Ammon's horn (tissue), 1 donor: ENCODE data around the gene BTLA.
"Not testable (repeated sequence)": the region's sequence is repeated elsewhere in the genome, so short reads cannot be mapped to it uniquely, and the experiment has no call there.

ENCODE experiments used
- DNase-seq: peaks from one replicate; pipeline ENCODE4 v3.0.0-alpha.2; 2016; ENCODE audit warnings: low spot score

The BTLA gene, protein sequence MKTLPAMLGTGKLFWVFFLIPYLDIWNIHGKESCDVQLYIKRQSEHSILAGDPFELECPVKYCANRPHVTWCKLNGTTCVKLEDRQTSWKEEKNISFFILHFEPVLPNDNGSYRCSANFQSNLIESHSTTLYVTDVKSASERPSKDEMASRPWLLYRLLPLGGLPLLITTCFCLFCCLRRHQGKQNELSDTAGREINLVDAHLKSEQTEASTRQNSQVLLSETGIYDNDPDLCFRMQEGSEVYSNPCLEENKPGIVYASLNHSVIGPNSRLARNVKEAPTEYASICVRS

DNA sequence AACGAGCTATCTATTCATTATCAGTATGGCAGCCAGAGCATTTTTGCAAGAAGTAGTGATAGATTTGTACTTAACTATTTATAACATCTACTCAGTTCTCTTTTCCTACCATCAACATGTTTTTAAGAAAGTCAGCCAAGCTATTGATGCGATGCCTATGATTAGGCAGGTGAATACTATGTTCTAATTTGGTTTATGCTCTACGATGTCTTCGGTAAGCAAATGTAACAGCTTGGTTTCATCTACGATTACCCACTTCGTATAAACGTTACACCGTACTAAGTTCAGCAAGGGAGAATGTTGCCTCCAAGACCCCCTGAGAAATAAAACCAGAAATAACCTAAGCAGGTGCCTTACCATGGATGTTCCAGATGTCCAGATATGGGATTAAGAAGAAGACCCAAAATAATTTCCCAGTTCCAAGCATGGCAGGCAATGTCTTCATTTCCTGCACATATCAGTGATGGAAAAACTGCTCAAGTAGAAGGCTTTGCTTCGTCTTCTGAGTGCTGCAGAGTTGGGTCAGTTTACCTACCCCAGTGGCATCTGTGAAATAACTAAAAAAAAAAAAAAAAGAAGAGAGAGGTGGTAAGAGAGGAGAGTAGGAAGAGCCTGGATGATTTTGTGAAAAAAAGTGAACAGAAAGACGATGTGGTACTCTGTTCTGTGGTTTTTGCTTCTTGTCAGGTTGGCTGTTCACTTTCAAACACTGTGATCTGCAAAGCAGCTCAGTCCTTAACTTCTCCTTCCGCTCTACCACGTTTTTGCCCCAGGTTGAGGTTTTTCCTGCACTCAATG is at the start of gene BTLA:
TSS of gene BTLA (minus strand) at position 559 of the 798 bp plus-strand sequence. CDS start at position 445, 114 bp downstream.
- no peak for DNase-seq

DNA sequence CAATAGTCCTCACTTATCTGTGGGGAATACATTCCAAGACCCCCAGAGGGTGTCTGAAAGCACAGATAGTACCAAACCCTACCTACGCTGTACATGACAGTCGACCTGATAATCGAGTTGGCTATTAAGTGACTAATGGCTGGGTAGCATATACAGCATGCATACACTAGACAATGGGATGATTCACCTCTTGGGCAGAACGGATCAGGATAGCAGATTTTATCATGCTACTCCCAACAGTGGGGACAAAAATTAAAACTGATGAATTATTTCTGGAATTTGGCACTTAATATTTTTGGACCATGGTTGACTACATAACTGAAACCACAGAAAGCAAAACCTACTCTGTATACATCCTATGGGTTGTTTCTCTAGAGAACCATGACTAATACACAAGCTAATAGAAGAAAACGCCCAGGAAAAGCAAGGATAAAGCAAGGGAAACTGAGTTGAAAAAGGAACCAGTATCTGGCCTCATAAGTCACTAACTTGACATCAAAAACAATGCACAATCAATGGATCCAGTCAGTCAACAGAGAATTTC is 47.0 kb upstream of the BTLA start:
- no peak for DNase-seq

DNA sequence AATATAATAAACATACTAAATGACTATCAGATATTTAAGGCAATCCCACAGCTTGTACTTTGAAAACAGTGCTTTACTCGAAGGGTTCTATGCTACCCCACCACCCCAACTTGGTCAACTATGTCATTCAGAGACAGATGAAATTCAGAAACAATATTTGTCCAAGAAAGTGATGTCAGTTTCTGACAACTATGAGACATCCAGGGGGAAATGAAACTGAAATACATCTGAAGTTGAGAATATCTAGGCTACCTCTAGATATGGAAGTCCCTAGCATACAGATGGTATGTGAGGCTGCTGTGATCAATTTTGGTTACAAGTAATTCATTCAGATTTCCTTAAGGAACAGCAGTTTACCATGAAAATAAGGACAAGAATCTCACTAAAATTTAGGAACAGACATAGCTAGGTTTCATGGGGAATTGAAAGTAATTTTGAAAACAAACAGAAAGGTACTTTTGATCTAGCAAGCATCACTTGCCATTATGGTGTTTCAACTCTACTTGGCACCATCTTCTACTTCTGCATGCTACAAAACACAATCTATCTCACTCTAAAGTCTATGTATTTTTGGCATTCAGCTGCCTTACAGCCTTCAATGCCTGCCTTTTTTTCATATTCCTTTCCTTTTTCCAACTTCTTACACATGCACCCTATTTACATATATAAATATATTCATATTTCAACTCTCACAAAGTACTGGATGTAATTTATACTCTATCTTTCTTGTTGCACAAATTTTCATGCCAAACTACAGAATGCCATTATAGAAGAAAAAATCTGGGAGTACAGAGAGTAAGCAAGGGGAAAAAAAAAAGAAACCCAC is 40.8 kb upstream of the BTLA start:
- DNase-seq = no peak

DNA sequence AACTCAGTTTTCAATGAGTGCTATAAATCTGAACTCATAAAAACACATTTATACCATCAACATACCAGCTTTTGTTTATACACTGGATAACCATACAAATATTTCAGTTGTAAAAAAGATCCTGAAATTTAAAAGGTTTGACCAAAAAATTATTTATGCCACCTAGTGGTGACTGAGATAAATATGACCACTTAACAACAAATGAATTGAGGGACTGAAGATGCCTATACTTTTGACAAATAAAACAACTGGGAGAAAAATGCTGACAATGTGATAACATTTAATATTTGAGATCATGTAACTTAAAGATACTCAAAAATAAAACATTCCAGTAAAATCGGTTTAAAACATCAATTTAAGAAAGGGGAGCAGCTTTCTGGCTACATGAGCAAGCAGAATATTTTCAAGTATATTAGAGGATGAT is 32.1 kb upstream of the BTLA start:
- peak; percentile 7 for DNase-seq

DNA sequence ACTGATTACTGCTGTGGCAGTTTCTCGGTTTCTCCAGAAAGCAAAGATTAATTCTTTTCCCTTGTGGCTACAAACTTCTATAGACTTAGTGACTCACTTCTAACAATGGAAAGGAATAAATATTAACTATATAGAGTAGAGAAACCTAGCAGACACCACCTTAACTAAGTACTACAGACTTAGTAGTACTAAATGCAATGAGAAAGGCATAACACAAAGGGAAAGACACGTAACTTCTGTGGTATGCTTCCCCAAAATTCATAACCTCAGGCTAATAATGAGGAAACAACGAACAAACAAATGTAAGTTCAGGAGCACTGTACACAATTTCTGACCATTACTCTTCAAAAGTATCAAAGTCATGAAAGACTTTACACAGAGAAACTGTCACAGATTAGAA is 31.3 kb upstream of the BTLA start:
- DNase-seq = no peak

DNA sequence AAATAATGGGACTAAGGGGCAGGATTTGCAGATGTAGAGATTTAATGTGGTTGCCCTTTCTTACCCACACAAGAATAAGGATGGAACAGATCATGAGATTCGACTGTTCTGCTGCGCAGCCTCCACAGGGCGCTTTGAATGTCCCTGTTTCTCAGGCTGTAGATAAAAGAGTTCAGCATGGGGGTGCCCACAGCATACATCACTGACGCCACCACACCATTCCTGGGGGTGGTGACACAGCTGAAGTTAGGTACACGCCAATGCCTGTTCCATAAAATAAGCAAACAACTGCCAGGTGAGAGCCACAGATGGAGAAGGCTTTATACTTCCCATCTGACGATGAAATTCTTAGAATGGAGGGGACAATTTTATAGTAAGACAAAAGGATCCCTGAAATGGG is 24.9 kb upstream of the BTLA start:
- DNase-seq = not testable (repeated sequence)

DNA sequence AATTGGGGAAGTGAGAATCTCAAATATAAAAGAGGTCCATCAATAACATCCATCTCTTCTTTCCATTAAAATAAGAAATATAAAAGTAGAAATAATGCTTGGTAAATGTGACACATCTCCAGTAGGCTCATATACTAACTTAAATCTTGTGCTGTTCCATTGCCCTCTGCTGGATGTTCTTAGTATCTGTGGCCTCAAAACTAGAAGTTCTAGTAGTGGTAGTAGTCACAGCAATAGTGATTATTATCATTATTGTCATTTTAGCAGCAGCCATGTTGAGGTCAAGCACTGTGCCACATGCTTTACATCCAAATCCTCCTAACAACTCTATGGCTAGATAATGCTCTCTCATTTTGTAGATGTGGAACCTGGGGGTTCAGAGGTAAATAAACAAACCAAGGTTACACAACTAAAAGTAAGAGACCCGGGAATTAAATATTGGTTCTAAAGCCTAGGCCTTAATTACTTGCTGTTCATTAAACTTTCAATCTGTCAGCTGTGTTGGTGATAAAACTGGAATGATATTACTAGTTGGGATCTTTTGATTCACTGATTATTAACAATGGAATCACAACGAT is 20.2 kb upstream of the BTLA start:
- DNase-seq = peak; percentile 80

DNA sequence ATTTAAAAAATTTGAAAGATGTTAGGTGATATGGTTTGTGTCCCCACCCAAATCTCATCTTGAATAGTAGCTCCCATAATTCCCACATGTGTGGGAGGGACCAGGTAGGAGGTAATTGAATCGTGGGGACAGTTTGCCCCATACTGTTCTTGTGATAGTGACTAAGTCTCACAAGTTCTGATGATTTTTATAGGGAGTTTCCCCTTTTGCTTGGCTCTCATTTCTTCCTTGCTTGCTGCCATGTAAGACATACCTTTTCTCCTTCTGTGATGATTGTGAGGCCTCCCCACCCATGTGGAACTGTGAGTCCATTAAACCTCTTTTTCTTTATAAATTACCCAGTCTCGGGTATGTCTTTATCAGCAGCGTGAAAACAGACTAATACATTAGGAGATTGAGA is 19.7 kb upstream of the BTLA start:
- not testable (repeated sequence) for DNase-seq

DNA sequence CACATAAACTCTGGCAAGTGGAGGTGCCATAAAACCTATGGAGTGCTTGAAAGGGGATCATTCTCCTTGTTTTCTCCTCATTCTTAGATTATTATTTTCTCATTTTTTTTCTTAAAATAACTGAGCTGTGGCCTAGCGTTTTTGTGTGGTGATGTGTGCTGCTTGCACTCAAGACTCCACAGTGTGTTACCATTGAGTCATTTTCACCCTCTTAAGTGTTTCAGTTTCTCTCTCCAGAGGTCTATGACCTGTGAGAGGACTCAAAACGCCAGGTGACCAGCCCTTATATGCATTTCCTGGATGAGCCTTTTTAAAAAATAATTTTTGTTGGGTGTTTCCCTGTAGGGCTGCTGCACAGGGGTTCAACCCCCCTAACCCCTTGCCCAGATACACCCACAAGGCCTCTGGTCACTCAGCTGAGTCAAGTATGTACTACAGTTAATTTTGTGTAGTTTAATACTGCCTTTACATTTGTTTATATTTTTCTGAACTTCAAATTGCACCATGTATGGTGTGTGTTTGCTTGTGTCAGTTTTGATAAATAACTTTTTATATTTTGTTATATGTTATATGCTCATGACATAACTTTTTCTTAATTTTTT is 15.4 kb upstream of the BTLA start:
- no peak for DNase-seq

DNA sequence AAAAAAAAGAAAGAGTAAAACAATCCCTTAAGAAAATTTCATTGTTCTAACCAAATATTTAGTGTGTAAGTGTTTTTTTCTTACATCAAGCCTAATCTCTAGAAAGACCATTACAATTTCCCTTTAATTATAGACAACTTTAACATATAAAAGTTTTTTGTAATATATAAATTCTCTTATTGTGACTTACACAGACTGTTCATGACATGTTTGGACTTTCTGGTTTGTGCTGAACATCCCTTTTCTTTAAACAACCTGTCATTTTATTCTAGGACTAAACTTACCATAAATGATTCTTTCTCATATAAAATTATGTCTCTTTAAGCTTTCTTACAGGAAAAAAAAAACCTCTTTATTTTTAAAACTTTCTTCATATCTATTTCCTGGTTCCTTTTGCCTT is 13.0 kb upstream of the BTLA start:
- DNase-seq = no peak

DNA sequence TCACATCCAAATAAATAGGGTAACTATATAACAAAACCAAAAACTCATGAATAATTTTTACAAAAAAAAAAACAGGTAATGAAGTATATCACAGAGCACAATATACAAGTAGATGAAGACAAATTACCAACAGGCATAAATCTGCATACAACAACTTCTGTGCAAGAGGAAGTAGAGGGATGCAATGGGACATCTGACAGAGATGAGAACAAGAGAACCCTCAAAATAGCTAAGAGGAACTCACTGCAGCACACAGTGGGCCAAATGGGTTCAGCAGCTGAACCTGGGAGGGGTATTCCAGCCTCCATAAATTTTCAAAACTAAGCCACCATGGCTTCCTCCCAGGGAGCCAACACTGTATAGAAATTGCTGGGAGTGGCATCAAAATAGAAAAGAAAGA is 9.6 kb upstream of the BTLA start:
- no peak for DNase-seq

DNA sequence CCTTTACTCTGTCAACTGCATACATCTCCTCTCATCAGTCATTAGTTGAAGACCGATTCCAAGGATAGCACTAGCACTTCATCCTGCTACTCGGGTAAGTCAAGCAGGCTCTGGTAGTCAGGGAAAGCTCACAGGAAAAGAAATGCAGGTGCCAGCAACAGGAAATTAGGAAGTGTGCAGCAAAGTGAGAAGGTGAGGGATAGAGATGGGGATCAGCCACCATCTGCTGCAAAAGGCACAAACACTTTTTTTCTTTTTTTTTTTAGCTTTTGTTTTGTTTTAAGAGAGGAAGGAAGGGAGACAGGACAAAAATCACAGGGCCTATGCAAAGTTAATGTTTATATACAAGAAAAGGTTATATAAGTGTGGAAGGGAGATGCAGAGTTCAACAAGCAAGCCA is 9.0 kb upstream of the BTLA start:
- no peak for DNase-seq

DNA sequence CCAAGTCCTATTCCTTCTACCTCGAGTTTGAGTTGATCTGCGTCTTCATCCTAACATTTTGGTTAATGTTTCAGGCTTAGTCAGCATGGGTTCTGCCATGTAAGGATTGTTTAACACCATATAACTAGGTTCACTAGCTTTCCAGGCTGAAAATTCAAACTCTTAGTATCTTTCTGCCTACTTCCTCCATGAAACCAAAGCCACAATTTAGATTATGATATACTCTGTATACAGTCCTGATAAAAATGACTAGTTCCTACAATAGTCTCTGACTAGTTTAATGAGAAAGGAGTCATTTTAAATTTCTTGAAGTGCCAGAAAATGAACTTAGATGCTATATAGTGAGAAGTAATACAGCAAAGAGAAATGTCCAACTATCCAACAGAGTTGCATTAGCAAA is 6.6 kb upstream of the BTLA start:
- no peak for DNase-seq

DNA sequence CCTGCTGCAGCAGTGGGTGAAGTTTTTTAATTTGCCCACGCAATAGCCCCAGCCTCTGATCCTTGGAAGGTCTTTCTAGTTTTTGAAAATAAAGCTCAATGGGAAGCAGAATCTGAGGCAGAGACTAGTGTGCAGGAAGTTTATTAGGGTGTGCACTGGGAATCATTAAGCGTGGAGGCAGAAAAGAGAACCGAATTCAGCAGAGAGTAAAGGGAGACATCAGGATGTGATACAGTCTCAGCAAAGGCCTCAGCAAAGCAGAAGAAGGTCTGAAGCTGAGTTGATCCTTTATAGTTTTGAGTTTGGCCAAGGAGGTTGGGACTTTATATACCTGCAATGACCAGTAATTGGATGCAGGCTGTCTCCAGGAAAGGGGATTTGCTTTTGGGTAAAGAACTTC is 4.9 kb upstream of the BTLA start:
- DNase-seq = no peak

DNA sequence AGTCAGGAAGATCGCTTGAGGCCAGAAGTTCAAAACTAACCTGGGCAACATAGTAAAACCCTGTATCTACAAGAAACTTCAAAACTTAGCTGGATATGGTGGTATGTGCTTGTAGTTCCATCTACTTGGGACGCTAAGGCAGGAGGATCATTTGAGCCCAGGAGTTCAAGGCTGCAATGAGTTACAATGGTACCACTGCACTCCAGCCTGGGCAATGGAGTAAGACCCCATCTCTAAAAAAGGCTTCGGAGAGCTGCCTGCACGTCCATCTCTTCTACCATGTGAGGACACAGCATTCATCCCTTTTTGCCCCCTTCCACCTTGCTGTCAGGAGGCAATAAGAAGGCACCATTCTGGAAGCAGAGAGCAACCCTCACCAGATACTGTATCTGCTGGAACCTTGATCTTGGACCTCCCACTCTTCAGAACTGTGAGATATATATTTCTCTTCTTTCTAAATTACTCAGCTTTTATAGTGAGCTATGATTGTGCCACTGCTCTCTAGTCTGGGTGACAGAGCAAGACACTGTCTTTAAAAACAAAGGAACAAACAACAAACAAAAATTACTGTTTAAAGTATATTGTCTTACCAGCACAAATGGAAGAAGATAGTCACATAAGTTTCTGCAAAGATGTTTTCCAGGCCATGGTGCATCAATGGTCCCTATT is 4.2 kb upstream of the BTLA start:
- no peak for DNase-seq

DNA sequence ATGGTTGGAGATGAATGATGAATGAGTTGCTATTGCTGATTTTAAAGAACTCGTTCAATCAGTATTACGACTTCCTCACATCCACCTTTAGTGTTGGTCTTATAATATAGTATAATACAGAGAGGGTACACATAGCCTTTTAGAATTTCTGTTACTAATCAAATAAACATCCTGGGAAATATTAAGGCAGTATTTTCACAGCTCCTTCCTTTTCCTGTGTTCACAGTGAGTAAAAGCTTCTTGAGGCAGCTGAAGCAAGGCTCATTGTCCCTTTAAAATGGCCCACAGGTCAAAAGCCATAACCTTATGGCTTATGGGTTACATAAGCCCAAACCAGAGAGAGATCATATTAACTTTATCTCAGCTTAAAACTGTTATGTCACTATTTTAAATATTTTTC is 1.3 kb upstream of the BTLA start:
- no peak for DNase-seq

DNA sequence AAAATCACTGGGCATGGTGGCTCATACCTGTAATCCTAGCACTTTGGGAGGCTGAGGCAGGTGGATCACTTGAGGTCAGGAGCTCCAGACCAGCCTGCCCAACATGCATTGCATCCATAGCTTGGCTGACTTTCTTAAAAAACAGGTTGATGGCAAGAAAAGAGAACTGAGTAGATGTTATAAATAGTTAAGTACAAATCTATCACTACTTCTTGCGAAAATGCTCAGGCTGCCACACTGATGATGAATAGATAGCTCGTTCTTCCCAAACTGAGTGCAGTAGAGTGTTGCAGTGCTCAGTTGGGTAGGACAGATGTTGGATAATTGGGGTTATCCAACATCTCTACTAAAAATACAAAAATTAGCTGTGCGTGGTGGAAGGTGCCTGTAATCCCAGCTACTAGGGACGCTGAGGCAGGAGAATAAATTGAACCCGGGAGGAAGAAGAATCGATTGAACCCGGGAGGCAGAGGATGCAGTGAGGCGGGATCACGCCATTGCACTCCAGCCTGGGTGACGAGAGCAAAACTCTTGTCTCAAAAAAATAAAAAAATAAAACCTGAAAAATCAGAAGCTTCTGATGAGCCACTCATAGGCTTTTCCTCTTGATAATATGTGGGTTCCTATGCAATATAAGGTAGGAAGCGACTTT is 1.2 kb downstream of the BTLA start:
- no peak for DNase-seq

DNA sequence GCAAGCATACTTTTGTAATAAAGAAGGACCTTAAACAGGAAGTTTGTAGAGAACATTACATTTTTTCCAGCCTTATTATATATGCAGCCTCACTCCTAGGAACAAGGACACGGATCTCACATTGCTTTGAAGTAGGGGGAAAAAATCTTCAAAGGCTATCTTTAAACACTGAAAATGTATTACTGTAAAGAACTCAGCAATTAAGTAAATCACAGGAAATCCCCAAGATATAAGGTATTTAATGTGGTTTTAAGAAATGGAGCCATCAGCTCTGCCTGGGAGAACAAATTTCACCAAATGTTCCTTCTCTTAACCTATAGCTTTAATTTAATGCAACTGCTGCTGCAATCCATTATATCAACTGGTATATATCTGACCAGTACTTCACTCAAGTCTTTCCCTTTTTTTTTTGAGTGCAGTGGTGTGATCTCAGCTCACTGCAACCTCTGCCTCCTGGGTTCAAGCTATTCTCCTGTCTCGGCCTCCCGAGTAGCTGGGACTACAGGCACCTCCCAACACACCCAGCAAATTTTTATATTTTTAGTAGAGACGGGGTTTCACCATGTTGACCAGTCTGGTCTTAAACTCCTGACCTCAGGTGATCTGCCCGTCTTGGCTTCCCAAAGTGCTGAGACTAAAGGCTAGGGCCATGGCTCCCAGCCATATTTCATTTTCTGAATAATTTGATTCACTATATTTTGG is 2.8 kb downstream of the BTLA start:
- DNase-seq = no peak

DNA sequence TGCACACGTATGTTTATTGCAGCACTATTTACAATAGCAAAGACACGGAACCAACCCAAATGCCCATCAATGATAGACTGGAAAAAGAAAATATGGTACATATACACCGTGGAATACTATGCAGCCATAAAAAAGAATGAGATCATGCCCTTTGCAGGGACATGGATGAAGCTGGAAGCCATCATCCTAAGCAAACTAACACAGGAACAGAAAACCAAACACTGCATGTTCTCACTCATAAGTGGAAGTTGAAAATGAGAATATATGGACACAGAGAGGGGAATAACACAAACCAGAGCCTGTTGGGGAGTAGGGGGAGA is 4.9 kb downstream of the BTLA start:
- not testable (repeated sequence) for DNase-seq

DNA sequence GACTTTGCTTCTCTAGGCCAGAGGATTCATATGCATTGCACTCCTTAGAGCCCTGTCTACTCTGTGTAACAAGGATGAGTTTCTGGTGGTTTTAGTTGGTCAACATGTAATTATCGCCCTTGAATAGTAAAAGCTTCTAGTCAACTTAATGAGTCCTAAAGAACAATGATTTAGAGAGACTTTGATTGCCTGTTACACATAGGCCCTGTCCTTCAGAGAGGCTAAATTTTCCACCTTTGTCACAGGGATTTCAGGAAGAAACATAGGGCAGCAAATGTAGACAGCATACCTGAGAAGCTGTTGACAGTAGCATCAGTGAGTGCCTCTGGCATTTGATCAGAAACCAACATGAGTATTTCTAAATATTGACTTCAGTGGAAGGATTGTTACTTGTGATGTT is 7.1 kb downstream of the BTLA start:
- no peak for DNase-seq
